ENCODE data around the gene APLP1. TPM values are rescaled to one million over a fixed set of nuclear protein-coding genes. Genes with fewer than 3 reads are reported as not detected.

Gene APLP1
- total and polyA plus RNA-seq, 3 donors from 2014 or later: 37.9 to 54.3 (median 45.7) TPM

DNA sequence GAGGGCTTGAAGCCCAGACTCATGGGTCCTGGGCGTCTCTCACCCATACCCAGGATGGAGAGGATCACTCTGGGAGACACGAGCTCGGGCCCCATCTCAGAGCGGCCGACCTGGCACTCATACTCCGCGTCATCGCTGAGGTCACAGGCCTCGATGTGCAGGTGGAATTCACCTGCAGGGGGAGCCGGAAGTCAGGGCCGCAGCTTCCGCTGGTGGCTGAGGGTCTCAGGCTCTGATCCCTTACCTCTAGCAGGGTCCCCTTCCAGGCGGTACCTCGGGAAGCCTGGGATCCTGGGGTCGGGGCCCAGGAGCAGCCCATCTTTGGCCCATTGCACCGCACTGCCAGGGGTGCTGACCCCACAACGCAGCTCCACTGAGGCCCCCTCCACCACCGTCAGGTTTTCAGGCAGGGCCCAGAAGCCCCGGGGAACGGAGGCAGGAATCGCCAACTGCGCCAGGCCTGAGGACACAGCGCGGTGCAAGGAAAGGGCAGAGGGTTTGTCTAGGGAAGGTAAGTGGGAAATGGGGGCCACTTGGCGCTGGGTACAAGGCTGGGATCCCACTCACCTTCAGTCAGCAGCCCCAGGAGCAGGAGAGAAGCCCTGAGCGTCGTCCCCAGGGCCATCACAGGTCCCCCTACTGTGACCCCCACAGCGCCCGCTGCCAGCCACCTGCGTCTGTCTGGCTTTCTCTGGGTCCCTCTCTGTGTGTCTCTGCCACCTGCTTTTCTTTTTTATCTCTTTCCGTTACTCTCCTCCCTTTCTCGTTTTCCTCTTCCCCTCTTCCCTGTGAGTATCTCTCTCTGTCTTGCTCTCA lies 17.0 kb upstream of the APLP1 start:
- no peak overlapping the region for H3K27ac ChIP-seq
- H3K4me3 ChIP-seq: no peak overlapping the region
- intact Hi-C loops (cut with DNase I; ENCODE audit: low total_unique reads): no loop called here
- TF ChIP-seq POLR2A (IDR thresholded peaks at IDR 0.05): no peak
- TF ChIP-seq, protein P1, sequence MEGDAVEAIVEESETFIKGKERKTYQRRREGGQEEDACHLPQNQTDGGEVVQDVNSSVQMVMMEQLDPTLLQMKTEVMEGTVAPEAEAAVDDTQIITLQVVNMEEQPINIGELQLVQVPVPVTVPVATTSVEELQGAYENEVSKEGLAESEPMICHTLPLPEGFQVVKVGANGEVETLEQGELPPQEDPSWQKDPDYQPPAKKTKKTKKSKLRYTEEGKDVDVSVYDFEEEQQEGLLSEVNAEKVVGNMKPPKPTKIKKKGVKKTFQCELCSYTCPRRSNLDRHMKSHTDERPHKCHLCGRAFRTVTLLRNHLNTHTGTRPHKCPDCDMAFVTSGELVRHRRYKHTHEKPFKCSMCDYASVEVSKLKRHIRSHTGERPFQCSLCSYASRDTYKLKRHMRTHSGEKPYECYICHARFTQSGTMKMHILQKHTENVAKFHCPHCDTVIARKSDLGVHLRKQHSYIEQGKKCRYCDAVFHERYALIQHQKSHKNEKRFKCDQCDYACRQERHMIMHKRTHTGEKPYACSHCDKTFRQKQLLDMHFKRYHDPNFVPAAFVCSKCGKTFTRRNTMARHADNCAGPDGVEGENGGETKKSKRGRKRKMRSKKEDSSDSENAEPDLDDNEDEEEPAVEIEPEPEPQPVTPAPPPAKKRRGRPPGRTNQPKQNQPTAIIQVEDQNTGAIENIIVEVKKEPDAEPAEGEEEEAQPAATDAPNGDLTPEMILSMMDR (IDR thresholded peaks at IDR 0.05): no peak
- no peaks in the 10 kb centered on the region for H3K9me3 ChIP-seq
- no peaks in the 10 kb centered on the region for H3K27me3 ChIP-seq
- no peaks in the 10 kb centered on the region for H3K4me1 ChIP-seq
- 57 to 70% methylated on average over 16 to 31 of the region's 32 CpGs for WGBS, 2 donors
- no peak for DNase-seq
- no peaks in the 10 kb centered on the region for H3K36me3 ChIP-seq (ENCODE audit: low read depth, missing control alignments)

DNA sequence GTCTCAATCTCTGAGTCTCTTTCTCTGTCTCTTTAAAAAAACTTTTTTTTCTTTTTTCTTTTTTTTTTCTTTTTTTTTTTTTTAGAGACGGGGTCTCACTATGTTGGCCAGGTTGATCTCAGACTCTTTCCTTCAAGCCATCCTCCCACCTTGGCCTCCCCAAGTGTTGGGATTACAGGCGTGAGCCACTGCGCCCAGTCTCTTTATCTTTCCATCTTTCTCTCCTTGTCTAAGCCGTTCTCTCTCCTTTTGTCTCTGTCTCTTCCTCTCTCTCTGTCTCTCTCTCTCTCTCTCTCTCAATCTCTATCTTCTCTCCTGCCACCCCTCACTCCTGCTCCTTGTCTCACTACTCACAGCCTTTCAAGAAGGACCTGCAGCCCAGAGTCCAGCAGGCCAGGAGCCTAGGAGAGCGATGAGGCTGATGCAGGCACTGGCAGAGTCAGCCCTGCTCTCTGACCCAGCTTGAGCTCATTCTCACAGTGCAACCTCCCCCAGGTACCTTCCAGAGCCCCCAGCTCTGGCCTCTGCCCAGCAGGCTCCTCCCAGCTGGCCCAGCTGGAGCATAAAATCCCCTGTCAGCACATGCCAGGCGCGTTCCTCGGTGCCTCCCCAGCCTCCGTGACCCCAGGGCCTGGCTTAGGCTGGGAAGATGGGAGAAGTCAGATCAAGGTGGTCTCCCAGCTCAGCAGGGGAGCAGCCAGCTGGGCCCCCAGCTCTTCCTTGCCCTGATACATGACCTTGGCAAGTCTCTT lies 16.2 kb upstream of the APLP1 start, which contains the start of gene NPHS1:
TSS of gene NPHS1 (minus strand) at position 476 of the 752 bp plus-strand sequence. CDS start 667 bp downstream, outside the sequence.
- H3K4me3 ChIP-seq: no peak within 1 kb of the TSS
- TF ChIP-seq POLR2A (IDR thresholded peaks at IDR 0.05): no peak
- TF ChIP-seq, protein P1 (IDR thresholded peaks at IDR 0.05): no peak
- H3K4me1 ChIP-seq: peaks cover 3% of the 10 kb centered on the region
- H3K36me3 ChIP-seq (ENCODE audit: low read depth, missing control alignments): no peaks in the 10 kb centered on the region
- DNase-seq: no peak
- no peaks in the 10 kb centered on the region for H3K9me3 ChIP-seq
- WGBS, 2 donors: 51 to 61% methylated on average over 9 of the region's 9 CpGs
- no peak within 1 kb of the TSS for H3K27ac ChIP-seq
- intact Hi-C loops (cut with DNase I; ENCODE audit: low total_unique reads): no loop called here
- H3K27me3 ChIP-seq: no peaks in the 10 kb centered on the region

DNA sequence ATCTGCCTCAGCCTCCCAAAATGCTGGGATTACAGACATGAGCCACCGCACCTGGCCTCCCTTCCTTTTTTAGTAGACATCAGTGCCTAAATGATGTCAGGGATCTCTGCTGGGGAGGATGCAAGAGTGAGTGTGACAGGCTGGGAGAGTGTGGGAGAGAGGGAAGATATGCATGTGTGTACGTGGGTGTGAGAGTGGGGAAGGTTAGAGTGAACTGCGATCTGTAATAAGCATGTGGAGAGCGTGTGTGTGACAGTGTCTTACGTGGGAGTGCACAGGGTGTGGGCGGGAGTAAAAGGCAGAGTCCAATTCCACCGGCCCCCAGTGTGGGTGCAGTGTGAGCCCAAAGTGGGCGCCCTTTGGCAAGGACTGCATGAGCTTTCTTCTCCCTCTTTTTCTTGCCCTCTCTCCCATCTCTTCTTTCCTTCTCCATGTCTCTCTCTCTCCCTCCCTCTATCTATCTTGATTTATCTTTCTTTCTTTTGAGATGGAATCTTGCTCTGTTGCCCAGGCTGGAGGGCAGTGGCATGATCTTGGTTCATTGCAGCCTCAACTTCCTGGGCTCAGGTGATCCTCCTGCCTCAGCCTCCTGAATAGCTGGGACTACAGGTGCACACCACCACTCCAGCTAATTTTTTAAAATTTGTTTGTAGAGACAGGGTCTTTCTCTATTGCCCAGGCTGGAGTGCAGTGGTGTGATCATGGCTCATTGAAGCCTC lies 15.2 kb upstream of the APLP1 start:
- no peak overlapping the region for H3K27ac ChIP-seq
- intact Hi-C loops (cut with DNase I; ENCODE audit: low total_unique reads): no loop called here
- H3K4me1 ChIP-seq: peaks cover 3% of the 10 kb centered on the region
- H3K36me3 ChIP-seq (ENCODE audit: low read depth, missing control alignments): no peaks in the 10 kb centered on the region
- TF ChIP-seq, protein P1 (IDR thresholded peaks at IDR 0.05): no peak
- no peak for TF ChIP-seq POLR2A (IDR thresholded peaks at IDR 0.05)
- H3K4me3 ChIP-seq: no peak overlapping the region
- 30 to 42% methylated on average over 8 of the region's 8 CpGs for WGBS, 2 donors
- no peaks in the 10 kb centered on the region for H3K9me3 ChIP-seq
- DNase-seq: no peak
- H3K27me3 ChIP-seq: no peaks in the 10 kb centered on the region

DNA sequence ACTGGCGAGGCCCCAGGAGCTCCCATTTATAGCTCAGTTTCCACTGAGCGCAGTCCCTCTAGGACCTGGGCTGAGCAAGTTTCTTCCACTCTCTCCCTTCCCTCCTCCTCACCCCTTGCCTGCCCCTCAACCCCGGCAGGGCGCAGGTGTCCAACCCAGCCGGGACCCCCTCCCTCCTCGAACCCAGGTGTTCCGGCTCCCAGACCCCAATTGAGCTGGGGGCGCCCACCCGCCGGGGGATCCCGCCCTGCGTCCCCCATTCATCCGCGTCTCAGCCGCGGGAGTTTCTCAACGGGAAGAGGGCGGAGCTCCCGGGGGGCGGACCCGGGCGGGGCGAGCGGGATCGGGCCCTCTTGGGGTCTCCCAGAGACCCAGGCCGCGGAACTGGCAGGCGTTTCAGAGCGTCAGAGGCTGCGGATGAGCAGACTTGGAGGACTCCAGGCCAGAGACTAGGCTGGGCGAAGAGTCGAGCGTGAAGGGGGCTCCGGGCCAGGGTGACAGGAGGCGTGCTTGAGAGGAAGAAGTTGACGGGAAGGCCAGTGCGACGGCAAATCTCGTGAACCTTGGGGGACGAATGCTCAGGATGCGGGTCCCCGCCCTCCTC lies 11.7 kb upstream of the APLP1 start, which contains the start of gene KIRREL2:
TSS of gene KIRREL2 (plus strand) at position 366 of the 604 bp plus-strand sequence. CDS start at position 575, 209 bp downstream.
- no peaks in the 10 kb centered on the region for H3K36me3 ChIP-seq (ENCODE audit: low read depth, missing control alignments)
- H3K27ac ChIP-seq: no peak within 1 kb of the TSS
- DNase-seq: no peak
- H3K4me1 ChIP-seq: peaks cover 3% of the 10 kb centered on the region
- no peaks in the 10 kb centered on the region for H3K27me3 ChIP-seq
- H3K4me3 ChIP-seq: peak within 1 kb of the TSS; percentile 6 to 42
- TF ChIP-seq POLR2A (IDR thresholded peaks at IDR 0.05): no peak
- TF ChIP-seq, protein P1 (IDR thresholded peaks at IDR 0.05): no peak
- no peaks in the 10 kb centered on the region for H3K9me3 ChIP-seq
- intact Hi-C loops (cut with DNase I; ENCODE audit: low total_unique reads): no loop called here
- 1% methylated on average over 18 to 42 of the region's 42 CpGs for WGBS, 2 donors
